ENCODE results near the gene MAGEC1. TPM values are rescaled to one million over a fixed set of nuclear protein-coding genes. Genes with fewer than 3 reads are reported as not detected.

The MAGEC1 gene
- total RNA-seq = not detected

GRCh38 chrX:141903400-141904155 is at the start of gene MAGEC1:
Gene MAGEC1, plus strand, starts transcription at chrX:141903894. Its CDS starts 1,179 bp downstream, at chrX:141905073.

Other genes starting within 250 kb of the MAGEC1 start
- not detected for gene SPANXD, start 205.2 kb upstream of the MAGEC1 start, total RNA-seq
- 0.63 TPM for gene MAGEC3, start 65.6 kb upstream of the MAGEC1 start, total RNA-seq

Measured in parietal lobe (tissue), 1 donor.